Fibroblast of villous mesenchyme (primary cell): ENCODE data around the gene LILRA6. TPM values are rescaled to one million over a fixed set of nuclear protein-coding genes. Genes with fewer than 3 reads are reported as not detected.
"Not testable (repeated sequence)": the region's sequence is repeated elsewhere in the genome, so short reads cannot be mapped to it uniquely, and the experiment has no call there.

Source experiments
- DNase-seq: peaks from one replicate; pipeline ENCODE4 v3.0.0-alpha.2; 2010; ENCODE audit warnings: low read depth
- H3K4me3 ChIP-seq: 2 replicates; pipeline ENCODE4 v1.5.1; 2011; ENCODE audit warnings: low read depth, mild to moderate bottlenecking, low read length
- CTCF ChIP-seq: IDR thresholded peaks from 2 replicates; pipeline ENCODE4 v1.5.1; 2012; ENCODE audit warnings: low read depth, mild to moderate bottlenecking, low read length; ENCODE audit not compliant: insufficient read depth
- total RNA-seq: library from RNA; depleted of rRNA; stranded (reverse); fragments of >200 nt; gene quantifications from 2 replicates; pipeline ENCODE4 v1.2.3, GENCODE V29; 2012

LILRA6 gene
- total RNA-seq, 1 donor: not detected

GRCh38 chr19:54216869-54217268 lies 25.7 kb downstream of the LILRA6 start:
- no peak for TF ChIP-seq CTCF
- H3K4me3 ChIP-seq: no peak overlapping the region
- no peak for DNase-seq

DNA sequence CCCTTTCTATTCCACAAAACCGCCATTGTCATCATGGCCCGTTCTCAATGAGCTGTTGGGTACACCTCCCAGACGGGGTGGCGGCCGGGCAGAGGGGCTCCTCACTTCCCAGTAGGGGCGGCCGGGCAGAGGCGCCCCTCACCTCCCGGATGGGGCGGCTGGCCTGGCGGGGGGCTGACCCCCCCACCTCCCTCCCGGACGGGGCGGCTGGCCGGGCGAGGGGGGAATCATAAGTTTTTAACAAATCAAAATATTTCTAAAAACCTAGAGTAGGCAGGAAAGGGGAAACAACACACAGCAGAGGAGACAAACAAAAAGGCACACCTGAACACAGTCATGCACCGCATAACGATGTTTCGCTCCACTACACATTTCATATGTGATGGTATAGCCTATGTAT lies 27.9 kb downstream of the LILRA6 start:
- not testable (repeated sequence) for DNase-seq, H3K4me3 ChIP-seq

DNA sequence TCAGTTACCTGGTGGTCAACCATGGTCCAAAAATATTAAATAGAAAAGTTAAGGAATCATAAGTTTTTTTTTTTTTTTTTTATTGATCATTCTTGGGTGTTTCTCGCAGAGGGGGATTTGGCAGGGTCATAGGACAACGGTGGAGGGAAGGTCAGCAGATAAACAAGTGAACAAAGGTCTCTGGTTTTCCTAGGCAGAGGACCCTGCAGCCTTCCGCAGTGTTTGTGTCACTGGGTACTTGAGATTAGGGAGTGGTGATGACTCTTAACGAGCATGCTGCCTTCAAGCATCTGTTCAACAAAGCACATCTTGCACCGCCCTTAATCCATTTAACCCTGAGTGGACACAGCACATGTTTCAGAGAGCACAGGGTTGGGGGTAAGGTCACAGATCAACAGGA lies 28.4 kb downstream of the LILRA6 start:
- H3K4me3 ChIP-seq, DNase-seq: not testable (repeated sequence)

DNA sequence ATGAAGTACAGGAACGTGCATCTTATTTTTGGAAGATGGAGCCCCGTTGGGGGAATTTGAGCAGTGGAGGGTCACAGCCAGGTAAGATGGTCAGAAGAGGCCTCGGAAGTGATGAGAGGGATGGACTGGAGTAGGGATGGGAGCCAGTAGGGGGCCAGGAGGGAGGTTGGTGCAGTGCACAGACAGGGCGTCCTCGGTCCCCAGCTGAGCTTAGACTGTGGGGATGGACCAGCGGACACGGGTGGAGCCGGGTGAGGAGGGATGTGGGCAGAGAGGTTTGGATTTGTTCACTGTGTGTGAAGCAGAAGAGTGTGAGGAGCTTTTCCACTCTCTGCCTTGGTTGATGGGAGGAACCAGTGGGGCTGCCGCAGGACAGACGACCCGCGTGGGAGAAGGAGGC lies 31.4 kb downstream of the LILRA6 start:
- H3K4me3 ChIP-seq: peak overlapping the region; percentile 23
- no peak for DNase-seq
- no peak for TF ChIP-seq CTCF

DNA sequence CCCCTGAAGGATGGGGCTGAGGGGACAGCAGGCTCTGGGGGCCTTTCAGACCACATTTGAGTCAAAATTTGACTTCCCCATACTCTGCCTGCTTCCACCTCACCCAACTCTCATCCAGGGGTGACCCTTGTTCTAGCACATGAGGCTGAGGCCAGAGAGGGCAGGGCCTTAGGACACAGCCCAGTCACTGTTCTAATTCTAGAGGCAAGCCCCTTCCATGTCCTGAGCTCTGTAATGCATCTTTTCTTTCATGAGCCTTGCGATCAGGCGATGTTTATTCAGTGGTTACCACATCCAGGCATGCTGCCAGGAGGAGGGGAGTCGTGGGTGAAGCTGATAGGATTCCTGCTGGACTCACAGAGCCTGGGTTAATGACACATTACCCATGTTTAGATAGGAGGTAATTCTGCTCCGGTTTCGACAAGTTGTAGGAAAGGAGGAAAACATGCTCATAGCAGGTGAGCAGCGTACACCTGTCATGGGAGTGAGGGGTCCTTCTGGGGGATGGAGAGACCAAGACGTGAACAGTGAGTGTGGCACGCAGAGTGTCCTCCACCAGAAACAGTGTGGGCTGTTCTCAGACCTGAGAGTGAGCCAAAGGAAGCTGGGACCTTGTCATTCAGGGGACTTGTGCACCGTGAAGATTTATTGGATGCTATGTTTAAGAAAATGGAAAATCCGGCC lies 32.6 kb downstream of the LILRA6 start:
- TF ChIP-seq CTCF: no peak
- DNase-seq: peak; percentile 99
- H3K4me3 ChIP-seq: peak overlapping the region; percentile 34

DNA sequence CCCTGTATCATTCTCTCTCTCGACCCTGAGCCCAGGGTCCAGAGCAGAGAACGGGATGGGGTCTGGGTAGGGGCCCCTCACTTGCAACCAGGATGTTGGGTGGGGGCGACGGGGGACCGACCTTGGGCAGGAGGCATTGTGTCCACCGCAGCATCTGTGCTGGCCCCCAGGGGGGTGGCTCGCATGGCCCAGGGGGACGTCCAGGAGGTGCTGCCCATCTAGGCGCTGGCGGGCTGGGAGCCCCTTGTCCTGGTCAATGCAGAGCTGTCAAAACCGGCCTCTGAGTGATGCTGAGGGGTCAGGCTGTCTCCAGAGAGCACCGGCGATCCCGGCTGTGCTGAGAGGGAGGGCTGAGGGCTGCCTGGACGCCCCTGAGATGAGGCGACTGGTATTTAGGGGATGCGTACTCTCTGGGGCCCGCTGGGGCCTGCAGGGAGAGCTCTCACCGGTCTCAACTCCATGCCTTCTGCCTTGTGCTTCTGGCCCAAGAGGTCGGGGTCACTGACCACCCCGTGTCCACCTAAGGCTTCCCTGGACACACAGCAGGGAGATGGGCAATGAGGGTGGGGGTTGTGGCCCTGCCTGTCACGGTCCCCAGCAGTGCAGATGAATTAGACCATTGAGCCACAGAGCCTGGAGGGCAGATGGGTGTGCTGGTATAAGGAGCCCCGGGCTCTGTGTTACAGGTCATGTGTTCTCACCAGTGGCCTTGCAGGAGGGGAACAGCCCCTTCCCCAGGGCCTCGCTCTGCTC lies 33.4 kb downstream of the LILRA6 start:
- peak overlapping the region; percentile 3 for H3K4me3 ChIP-seq
- no peak for TF ChIP-seq CTCF
- no peak for DNase-seq

DNA sequence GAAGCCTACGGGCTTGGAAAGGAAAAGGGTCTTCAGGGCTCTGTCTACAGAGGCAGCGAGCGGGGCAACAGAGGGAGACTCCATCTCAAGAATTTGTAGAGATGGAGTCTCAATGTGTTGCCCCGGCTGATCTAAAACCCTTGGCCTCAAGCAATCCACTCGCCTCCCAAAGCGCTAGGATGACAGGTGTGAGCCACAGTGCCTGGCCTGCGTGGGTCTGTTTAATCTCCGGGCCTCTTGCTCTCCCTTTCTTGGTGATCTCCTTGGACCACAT lies 33.9 kb downstream of the LILRA6 start:
- peak overlapping the region; percentile 16 for H3K4me3 ChIP-seq
- no peak for DNase-seq
- TF ChIP-seq CTCF: no peak
